Measurements from ENCODE around the gene CD3D. TPM values are rescaled to one million over a fixed set of nuclear protein-coding genes. Genes with fewer than 3 reads are reported as not detected.

CD3D gene
- total and polyA plus RNA-seq, 2 of the 4 experiments (the other 2 are of a cell fraction), result not detected

GRCh38 chr11:118338637-118339061 is 3.9 kb downstream of the CD3D start:
- Histone ChIP-seq H3K4ac (ENCODE audit: low read depth, low read length) (no peak overlapping the region), H4K8ac (ENCODE audit: low read depth in 2 of 2, low read length in 2 of 2) (no peak overlapping the region), H2AFZ (replicated peaks; ENCODE audit: low read length, poor library complexity) (peak overlapping the region; percentile 33), H3K79me1 (ENCODE audit: low read depth in 1 of 2, low read length in 2 of 2) (no peaks in the 10 kb centered on the region), H3K18ac (ENCODE audit: low read depth, low read length) (no peak overlapping the region), H4K5ac (ENCODE audit: low read depth, low read length) (no peak overlapping the region), H3K27ac (ENCODE audit: insufficient read depth, low read length) (no peak overlapping the region), H2AK9ac (replicated peaks; ENCODE audit: low read depth, low read length, poor library complexity) (no peak overlapping the region), H3K14ac (replicated peaks; ENCODE audit: low read depth, low read length) (no peak overlapping the region), H3K9me1 (ENCODE audit: insufficient read depth, low read length) (no peaks in the 10 kb centered on the region), H2BK120ac (ENCODE audit: low read depth, low read length) (no peak overlapping the region), H3K9me3 (ENCODE audit: control insufficient read depth, insufficient read depth, low read length) (no peaks in the 10 kb centered on the region), H4K20me1 (ENCODE audit: insufficient read depth, low read length) (no peaks in the 10 kb centered on the region), H3K4me1 (ENCODE audit: control insufficient read depth, insufficient read depth, low read length) (no peaks in the 10 kb centered on the region), H3K56ac (ENCODE audit: extremely low read depth, insufficient read depth, low read length) (no peak overlapping the region), H3K36me3 (ENCODE audit: control insufficient read depth, insufficient read depth, low read length) (no peaks in the 10 kb centered on the region), H3K4me3 (ENCODE audit: insufficient read depth, low read depth, low read length) (no peak overlapping the region), H3K9ac (ENCODE audit: low read depth, low read length) (no peak overlapping the region), H4K91ac (ENCODE audit: insufficient read depth, low read depth, low read length) (no peak overlapping the region), H3K27me3 (ENCODE audit: control insufficient read depth, insufficient read depth, low read length) (peaks cover 13% of the 10 kb centered on the region), H2BK5ac (ENCODE audit: low read depth, low read length, poor library complexity, severe bottlenecking) (no peak overlapping the region), H3K4me2 (ENCODE audit: low read depth, low read length) (no peak overlapping the region), H2BK20ac (ENCODE audit: low read depth, low read length) (no peak overlapping the region), H2AK5ac (ENCODE audit: low read depth, low read length) (no peak overlapping the region), H3K23ac (ENCODE audit: low read depth, low read length) (no peak overlapping the region), H2BK15ac (ENCODE audit: low read depth, low read length) (no peak overlapping the region)
- DNase-seq, result no peak
- ChIA-PET POLR2A (ENCODE audit: unreplicated experiment) (no interaction called here), CTCF (no interaction called here)
- 50% methylated on average over 1 of the region's 7 CpGs; no CpG with 5 or more reads in 1 of the 2 experiments for WGBS, 2 experiments (ENCODE audit: extremely low coverage in 2 of 2, insufficient read length in 1 of 2)
- intact Hi-C loops (cut with micrococcal nuclease), result no loop called here
- ATAC-seq (ENCODE audit: low read depth), result no peak
- BruUV-seq (replicated peaks), result no TSS peak
- no peak for TF ChIP-seq BHLHE40 (IDR thresholded peaks at IDR 0.05; ENCODE audit: low read depth, low read length)
- TF ChIP-seq CEBPB (IDR thresholded peaks at IDR 0.05; ENCODE audit: low read depth, low read length), result no peak
- TF ChIP-seq RFX5 (IDR thresholded peaks at IDR 0.05; ENCODE audit: low read depth, low read length), result no peak
- TF ChIP-seq CTCF (conservative IDR thresholded peaks at IDR 0.05; ENCODE audit: low read depth, low read length), result no peak
- TF ChIP-seq MAFK (IDR thresholded peaks at IDR 0.05; ENCODE audit: low read depth, low read length), result no peak
- no peak for TF ChIP-seq POLR2A (IDR thresholded peaks at IDR 0.05; ENCODE audit: low read depth, low read length)
- TF ChIP-seq ELK1 (IDR thresholded peaks at IDR 0.05; ENCODE audit: borderline replicate concordance, low read depth, low read length), result no peak
- no peak for TF ChIP-seq MAZ (IDR thresholded peaks at IDR 0.05; ENCODE audit: borderline replicate concordance, low read depth, low read length)
- no peak for TF ChIP-seq RAD21 (IDR thresholded peaks at IDR 0.05; ENCODE audit: low read length)
- no peak for TF ChIP-seq FOS (IDR thresholded peaks at IDR 0.05; ENCODE audit: low read depth, low read length)
- TF ChIP-seq USF2 (IDR thresholded peaks at IDR 0.05; ENCODE audit: low read depth, low read length), result no peak
- TF ChIP-seq SMC3 (IDR thresholded peaks at IDR 0.05; ENCODE audit: low read depth, low read length), result no peak
- no peak for TF ChIP-seq NFE2L2 (IDR thresholded peaks at IDR 0.05; ENCODE audit: low read depth, low read length)
- TF ChIP-seq CHD1 (IDR thresholded peaks at IDR 0.05; ENCODE audit: low read depth, low read length), result no peak
- no peak for TF ChIP-seq MXI1 (IDR thresholded peaks at IDR 0.05; ENCODE audit: borderline replicate concordance, low read depth, low read length)
- dilution Hi-C loops (cut with HindIII; ENCODE audit: low sequenced_read_pairs, unreplicated experiment), result no loop called here
- in situ Hi-C loops (cut with MboI; ENCODE audit: low sequenced_read_pairs), result no loop called here
